Type B pancreatic cell (in vitro differentiated cells): Measurements from ENCODE around the gene ALKBH7. TPM values are rescaled to one million over a fixed set of nuclear protein-coding genes. Genes with fewer than 3 reads are reported as not detected.
"Not testable (repeated sequence)": the region's sequence is repeated elsewhere in the genome, so short reads cannot be mapped to it uniquely, and the experiment has no call there.

ENCODE experiments used
- DNase-seq: peaks from one replicate; pipeline ENCODE4 v3.0.0; 2021; ENCODE audit warnings: mixed read lengths; ENCODE audit not compliant: unreplicated experiment; ENCODE audit errors: extremely low spot score
- H3K27ac Mint-ChIP-seq: 2 replicates; pipeline ENCODE4 v1.8.0; 2021; ENCODE audit warnings: mild to moderate bottlenecking, mixed read lengths
- H3K27me3 Mint-ChIP-seq: 2 replicates; pipeline ENCODE4 v1.8.0; 2021; ENCODE audit warnings: mixed read lengths
- H3K36me3 Mint-ChIP-seq: 2 replicates; pipeline ENCODE4 v1.8.0; 2021; ENCODE audit warnings: mixed read lengths
- H3K4me1 Mint-ChIP-seq: one replicate; pipeline ENCODE4 v1.8.0; 2021; ENCODE audit warnings: mixed read lengths; ENCODE audit not compliant: unreplicated experiment
- H3K4me3 Mint-ChIP-seq: 2 replicates; pipeline ENCODE4 v1.8.0; 2021; ENCODE audit warnings: mild to moderate bottlenecking, mixed read lengths
- H3K9me3 Mint-ChIP-seq: 2 replicates; pipeline ENCODE4 v1.8.0; 2021; ENCODE audit warnings: mixed read lengths
- CTCF ChIP-seq: fragments of 200-600 bp; sonication (generic); conservative IDR thresholded peaks from 2 replicates; pipeline ENCODE4 v1.5.0; 2021; ENCODE audit warnings: antibody characterized with exemption, mild to moderate bottlenecking
- total RNA-seq: library from RNA; stranded (reverse); gene quantifications from 2 replicates; pipeline ENCODE4 v1.2.1, GENCODE V29; 2021; ENCODE audit warnings: low replicate concordance

ALKBH7 gene
- total RNA-seq, 1 donor from 2014 or later, result 71.0 TPM

GRCh38 chr19:6354098-6354674 lies 18.4 kb upstream of the ALKBH7 start:
- H3K27me3 Mint-ChIP-seq, result no peaks in the 10 kb centered on the region
- H3K27ac Mint-ChIP-seq, result no peak overlapping the region
- H3K36me3 Mint-ChIP-seq, result no peaks in the 10 kb centered on the region
- H3K4me1 Mint-ChIP-seq, result no peaks in the 10 kb centered on the region
- H3K4me3 Mint-ChIP-seq, result no peak overlapping the region
- no peak for DNase-seq
- H3K9me3 Mint-ChIP-seq, result no peaks in the 10 kb centered on the region
- TF ChIP-seq CTCF, result peak; percentile 66

DNA sequence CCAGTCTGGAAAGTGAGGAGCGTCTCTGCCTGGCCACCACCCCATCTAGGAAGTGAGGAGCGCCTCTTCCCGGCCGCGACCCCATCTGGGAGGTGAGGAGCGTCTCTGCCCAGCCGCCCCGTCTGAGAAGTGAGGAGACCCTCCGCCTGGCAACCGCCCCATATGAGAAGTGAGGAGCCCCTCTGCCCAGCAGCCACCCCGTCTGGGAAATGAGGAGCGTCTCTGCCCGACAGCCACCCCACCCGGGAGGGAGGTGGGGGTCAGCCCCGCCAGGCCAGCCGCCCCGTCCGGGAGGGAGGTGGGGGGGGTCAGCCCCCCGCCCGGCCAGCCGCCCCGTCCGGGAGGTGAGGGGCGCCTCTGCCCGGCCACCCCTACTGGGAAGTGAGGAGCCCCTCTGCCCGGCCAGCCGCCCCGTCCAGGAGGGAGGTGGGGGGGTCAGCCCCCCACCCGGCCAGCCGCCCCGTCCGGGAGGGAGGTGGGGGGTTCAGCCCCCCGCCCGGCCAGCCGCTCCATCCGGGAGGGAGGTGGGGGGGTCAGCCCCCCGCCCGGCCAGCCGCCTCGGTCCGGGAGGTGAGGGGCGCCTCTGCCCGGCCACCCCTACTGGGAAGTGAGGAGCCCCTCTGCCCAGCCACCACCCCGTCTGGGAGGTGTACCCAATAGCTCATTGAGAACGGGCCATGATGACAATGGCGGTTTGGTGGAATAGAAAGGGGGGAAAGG lies 17.1 kb upstream of the ALKBH7 start:
- not testable (repeated sequence) for DNase-seq, H3K4me3 Mint-ChIP-seq, H3K27me3 Mint-ChIP-seq, H3K4me1 Mint-ChIP-seq, H3K27ac Mint-ChIP-seq, H3K36me3 Mint-ChIP-seq, H3K9me3 Mint-ChIP-seq

GRCh38 chr19:6357174-6357573 lies 15.4 kb upstream of the ALKBH7 start:
- Mint-ChIP-seq H3K27me3 (no peaks in the 10 kb centered on the region), H3K36me3 (no peaks in the 10 kb centered on the region), H3K4me1 (no peaks in the 10 kb centered on the region), H3K4me3 (no peak overlapping the region), H3K9me3 (no peaks in the 10 kb centered on the region), H3K27ac (no peak overlapping the region)
- no peak for TF ChIP-seq CTCF
- DNase-seq, result no peak

GRCh38 chr19:6358003-6358402 lies 14.6 kb upstream of the ALKBH7 start:
- DNase-seq, result no peak
- no peak for TF ChIP-seq CTCF
- Mint-ChIP-seq H3K36me3 (no peaks in the 10 kb centered on the region), H3K4me1 (no peaks in the 10 kb centered on the region), H3K9me3 (no peaks in the 10 kb centered on the region), H3K4me3 (peak overlapping the region; percentile 67), H3K27me3 (no peaks in the 10 kb centered on the region), H3K27ac (peak overlapping the region; percentile 46)

DNA sequence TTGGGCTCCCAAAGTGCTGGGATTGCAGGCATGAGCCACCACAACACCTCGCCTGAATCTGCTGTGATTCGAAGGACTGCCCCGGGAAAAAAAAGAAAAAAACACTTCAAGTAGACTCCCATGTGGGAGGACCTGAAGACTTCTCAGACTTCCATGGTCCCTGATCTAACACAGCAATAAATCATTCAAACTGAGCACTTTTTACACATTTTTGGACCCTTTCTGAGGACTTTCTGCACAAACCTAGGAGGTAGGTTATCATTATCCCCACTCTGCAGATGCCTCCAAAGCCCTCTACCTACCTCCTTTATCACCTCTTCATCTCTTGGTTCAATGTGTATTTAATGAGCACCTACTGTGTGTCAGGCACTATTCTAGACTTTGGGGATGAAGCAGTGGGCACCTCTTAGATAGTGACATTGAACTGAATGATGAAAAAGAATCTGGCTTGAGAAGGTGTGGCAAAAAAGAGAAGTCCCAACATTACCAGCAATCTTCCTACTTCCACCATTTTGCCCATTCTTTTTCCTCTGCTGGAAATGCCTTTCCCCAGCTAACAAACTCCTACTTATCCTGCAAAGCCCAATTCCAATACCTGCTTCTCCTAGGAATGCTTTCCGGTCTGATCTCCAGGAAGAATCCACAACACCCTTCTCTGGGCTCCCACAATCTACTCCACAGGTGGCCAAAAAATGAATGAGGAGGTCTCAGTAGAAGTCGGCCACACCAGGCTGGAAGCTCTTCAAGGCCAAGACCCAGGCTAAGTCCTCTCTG lies 12.8 kb upstream of the ALKBH7 start:
- H3K4me3 Mint-ChIP-seq, result no peak overlapping the region
- no peak overlapping the region for H3K27ac Mint-ChIP-seq
- H3K27me3 Mint-ChIP-seq, result no peaks in the 10 kb centered on the region
- no peaks in the 10 kb centered on the region for H3K4me1 Mint-ChIP-seq
- no peaks in the 10 kb centered on the region for H3K36me3 Mint-ChIP-seq
- no peak for DNase-seq
- no peaks in the 10 kb centered on the region for H3K9me3 Mint-ChIP-seq
- TF ChIP-seq CTCF, result no peak

DNA sequence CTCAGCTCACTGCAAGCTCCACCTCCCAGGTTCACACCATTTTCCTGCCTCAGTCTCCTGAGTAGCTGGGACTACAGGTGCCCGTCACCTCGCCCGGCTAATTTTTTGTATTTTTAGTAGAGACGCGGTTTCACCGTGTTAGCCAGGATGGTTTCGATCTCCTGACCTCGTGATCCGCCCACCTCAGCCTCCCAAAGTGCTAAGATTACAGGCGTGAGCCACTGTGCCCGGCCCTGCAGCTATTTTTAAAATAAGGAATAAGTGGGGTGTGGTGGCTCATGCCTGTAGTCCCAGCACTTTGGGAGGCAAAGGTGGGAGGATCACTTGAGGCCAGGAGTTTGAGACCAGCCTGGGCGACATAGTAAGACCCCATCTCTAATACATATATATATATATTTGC lies 12.1 kb upstream of the ALKBH7 start:
- not testable (repeated sequence) for H3K27ac Mint-ChIP-seq, H3K27me3 Mint-ChIP-seq, H3K9me3 Mint-ChIP-seq, H3K36me3 Mint-ChIP-seq, H3K4me3 Mint-ChIP-seq, H3K4me1 Mint-ChIP-seq, DNase-seq

DNA sequence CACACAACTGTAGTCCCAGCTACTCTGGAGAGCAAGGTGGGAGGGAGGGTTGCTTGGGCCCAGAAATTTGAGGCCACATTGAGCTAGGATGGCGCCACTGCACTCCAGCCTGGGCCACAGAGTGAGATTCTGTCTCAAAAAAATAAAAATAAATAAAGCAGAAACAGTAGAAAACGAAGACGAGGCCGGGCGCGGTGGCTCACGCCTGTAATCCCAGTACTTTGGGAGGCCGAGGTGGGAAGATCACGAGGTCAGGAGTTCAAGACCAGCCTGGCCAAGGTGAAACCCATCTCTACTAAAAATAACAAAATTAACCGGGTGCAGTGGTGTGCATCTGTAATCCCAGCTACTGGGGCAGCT lies 11.8 kb upstream of the ALKBH7 start:
- H3K27me3 Mint-ChIP-seq, H3K9me3 Mint-ChIP-seq, H3K4me1 Mint-ChIP-seq, H3K36me3 Mint-ChIP-seq, H3K27ac Mint-ChIP-seq, DNase-seq: not testable (repeated sequence)
- H3K4me3 Mint-ChIP-seq, result peak overlapping the region; percentile 90
